GM19372 (cell line): ENCODE measurements around the gene CCL4.
A peak's percentile ranks its signal among the peaks of the same experiment; 100 is the strongest.
"Not testable (repeated sequence)": the region's sequence is repeated elsewhere in the genome, so short reads cannot be mapped to it uniquely, and the experiment has no call there.

Experiments
- ATAC-seq: cut with Tn5 transposase; IDR thresholded peaks from one replicate; pipeline ENCODE4 v1.9.1; 2021; ENCODE audit warnings: mild to moderate bottlenecking, low read depth, moderate library complexity; ENCODE audit not compliant: unreplicated experiment

Gene CCL4

DNA sequence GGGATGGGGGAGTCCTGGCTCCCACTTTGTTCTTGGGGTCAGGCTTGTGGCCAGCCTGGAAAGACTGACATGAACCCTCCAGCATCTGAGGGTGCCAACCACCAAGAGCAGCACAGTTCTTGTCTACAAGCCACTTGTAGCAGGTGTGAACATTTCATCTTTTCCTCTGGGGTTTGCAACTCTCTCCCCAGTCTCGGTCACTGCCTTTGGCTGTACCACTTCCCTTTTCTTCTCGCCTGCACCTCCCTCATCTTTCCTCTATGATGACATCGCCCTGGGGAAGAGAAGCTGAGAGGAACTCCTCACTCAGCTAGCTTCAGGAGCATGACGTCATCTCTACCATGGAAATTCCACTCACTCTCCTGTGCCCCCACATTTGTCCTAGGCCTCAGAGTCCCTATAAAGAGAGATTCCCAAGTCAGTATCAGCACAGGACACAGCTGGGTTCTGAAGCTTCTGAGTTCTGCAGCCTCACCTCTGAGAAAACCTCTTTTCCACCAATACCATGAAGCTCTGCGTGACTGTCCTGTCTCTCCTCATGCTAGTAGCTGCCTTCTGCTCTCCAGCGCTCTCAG is at the start of gene CCL4:
Gene CCL4, plus strand, starts transcription at position 427 of the 575 bp plus-strand sequence. Its CDS starts 79 bp downstream, at position 506.
- peak; percentile 68 for ATAC-seq

DNA sequence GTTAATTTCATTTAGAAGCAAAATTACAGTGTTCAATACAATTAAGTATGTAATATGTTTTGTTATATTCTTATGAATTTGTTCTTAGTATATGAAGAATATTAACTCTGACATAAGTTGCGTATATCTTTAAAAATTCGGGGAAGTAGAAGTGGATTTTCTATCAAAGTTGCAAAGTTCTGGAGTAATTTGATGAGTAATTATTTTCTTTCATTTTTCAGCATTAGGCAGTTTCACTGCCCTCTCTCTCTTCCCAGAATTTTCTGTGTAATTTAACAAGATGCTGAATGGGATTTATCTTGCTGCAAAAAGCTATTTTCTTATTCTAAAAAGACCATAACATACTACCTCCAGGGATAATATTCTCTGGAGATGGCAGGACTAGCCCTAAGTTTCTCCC is 48.5 kb upstream of the CCL4 start:
- ATAC-seq = no peak

GRCh38 chr17:36055921-36056520 is 47.6 kb upstream of the CCL4 start:
- no peak for ATAC-seq

DNA sequence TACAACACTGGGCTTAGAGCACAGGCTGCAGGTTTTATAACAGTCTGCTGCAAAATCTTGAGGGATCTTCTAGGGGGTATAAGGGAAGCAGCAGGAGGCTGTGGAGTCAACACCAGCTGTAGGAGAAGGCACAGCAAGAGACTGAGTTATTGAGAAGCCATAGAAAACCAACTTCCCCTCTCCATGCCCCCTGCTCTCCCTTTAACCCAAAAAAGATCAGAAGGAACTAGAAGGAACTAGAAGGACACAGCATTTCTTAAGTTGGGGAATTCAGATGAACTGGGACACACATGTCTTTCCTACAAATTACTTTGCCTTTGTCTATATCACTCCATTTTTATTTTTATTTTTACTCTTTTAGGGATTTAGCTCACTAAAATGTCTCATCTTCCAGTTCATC is 45.7 kb upstream of the CCL4 start:
- ATAC-seq = no peak

GRCh38 chr17:36059406-36059805 is 44.2 kb upstream of the CCL4 start:
- no peak for ATAC-seq

- ATAC-seq = no peak
Observed at GRCh38 chr17:36060816-36061215, 42.8 kb upstream of the CCL4 start.

DNA sequence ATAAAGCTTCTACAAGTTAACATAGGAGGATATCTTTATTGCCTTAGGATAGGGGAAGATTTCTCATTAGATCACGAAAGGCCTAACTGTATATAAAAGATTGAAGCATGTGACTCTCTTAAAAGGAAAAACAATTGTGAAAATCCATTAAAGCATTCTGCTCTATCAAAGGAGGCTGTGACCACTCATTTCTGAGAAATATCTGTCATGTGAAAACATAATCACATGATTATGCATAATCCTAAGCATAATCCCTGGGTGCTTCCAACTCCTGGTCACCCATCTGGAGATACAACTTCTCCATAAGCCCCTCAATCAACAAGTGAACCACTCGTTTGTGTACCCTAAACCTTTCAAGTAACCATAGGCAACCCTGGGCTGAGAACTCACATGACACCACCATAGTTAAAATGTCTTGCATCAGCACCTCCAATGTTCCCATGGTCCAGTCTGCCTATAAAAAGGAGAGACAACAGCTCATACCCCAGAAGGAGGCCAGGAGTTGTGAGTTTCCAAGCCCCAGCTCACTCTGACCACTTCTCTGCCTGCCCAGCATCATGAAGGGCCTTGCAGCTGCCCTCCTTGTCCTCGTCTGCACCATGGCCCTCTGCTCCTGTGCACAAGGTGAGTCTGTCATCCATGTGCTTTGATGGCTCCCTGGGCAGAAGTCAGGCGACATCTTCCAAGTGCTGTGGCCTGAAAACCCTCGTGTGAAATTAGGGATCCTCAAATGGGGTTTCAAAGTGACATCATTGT is 39.7 kb upstream of the CCL4 start, which contains the start of gene CCL18:
Gene CCL18, plus strand, starts transcription at position 487 of the 756 bp plus-strand sequence. Its CDS starts 71 bp downstream, at position 558.
- no peak for ATAC-seq

- no peak for ATAC-seq
Observed at GRCh38 chr17:36066365-36066985, 37.2 kb upstream of the CCL4 start.

DNA sequence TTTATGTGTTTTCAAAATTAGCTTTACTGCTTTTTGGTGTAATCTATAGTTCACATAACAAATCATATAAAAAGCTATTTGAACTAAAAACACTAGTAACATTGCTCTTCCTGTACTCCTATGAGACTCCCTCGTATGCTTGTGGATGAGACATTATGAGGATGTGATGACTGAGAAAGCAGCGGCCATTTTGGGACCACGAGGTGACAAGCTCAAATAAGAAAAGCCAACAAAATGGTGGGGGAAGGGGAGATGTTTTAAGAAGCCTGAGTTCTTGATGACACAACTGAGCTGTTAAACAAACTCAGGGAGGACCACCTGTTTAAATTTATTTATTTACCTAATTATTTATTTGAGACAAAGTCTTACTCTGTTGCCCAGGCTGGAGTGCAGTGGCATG is 35.1 kb upstream of the CCL4 start:
- ATAC-seq = no peak

GRCh38 chr17:36069136-36069535 is 34.5 kb upstream of the CCL4 start:
- ATAC-seq = no peak

DNA sequence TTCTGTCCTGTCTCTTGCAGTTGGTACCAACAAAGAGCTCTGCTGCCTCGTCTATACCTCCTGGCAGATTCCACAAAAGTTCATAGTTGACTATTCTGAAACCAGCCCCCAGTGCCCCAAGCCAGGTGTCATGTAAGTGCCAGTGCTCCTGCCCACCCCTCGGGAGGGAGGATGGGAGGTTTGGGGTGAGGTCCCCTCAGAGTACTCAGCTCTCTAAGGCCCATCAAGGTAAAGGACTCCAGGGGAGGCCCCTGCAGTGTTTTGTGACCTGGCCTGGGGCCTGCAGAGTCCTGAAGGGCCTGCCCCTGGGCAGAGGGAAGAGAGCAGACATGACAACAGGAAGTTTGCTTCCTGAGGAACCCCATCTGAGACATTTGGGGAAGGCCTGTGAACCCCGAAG is 33.2 kb upstream of the CCL4 start:
- ATAC-seq = no peak

DNA sequence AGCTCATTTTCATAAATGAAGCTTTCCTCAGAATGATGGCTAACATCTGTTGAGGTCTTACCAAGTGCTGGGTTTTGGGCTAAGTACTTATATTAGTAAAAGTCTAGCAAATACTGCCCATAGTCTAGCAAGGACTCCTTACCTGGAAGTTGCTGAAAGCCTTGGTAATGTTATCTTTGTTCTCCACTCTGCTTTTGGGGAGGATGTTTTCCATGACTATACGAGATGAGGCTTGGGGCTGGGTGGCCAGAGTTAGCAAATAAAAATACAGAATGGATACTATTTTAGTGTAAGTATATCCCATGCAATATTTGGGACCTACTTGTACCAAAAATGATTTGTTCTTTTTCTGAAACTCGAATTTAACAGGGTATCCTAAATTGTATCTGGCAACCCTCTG is 31.9 kb upstream of the CCL4 start:
- ATAC-seq = no peak

DNA sequence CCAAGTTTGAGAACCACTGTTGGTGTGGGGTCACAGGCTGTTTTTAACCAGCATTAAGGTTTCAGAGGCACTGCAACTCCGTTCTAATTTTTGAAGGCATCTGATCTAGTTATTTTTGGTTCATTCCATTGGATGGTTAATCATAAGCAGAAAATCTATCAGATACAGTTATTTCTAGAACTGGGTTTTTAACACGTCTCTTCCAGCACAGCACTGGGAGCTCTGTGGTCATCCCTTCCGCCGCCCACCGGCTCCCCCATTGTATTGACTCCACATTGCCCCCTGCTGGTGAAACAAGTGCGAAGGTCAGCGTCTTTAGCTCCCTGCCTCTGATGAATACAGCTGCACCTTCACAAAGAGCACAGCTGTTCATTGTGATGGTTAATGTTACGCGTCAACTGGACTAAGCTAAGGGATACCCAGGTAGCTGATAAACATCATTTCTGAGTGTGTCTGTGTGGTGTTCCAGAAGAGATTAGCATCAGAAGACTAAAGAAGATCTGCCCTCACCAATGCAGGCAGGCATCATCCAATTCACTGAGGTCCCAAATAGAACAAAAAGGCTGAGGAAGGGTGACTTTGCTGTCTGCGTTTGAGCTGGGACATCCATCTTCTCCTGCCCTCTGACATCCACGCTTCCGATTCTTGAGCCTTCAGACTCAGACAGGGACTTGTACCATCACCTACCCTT is 31.1 kb upstream of the CCL4 start:
- ATAC-seq = peak; percentile 75

GRCh38 chr17:36074365-36074764 is 29.3 kb upstream of the CCL4 start:
- ATAC-seq = no peak

DNA sequence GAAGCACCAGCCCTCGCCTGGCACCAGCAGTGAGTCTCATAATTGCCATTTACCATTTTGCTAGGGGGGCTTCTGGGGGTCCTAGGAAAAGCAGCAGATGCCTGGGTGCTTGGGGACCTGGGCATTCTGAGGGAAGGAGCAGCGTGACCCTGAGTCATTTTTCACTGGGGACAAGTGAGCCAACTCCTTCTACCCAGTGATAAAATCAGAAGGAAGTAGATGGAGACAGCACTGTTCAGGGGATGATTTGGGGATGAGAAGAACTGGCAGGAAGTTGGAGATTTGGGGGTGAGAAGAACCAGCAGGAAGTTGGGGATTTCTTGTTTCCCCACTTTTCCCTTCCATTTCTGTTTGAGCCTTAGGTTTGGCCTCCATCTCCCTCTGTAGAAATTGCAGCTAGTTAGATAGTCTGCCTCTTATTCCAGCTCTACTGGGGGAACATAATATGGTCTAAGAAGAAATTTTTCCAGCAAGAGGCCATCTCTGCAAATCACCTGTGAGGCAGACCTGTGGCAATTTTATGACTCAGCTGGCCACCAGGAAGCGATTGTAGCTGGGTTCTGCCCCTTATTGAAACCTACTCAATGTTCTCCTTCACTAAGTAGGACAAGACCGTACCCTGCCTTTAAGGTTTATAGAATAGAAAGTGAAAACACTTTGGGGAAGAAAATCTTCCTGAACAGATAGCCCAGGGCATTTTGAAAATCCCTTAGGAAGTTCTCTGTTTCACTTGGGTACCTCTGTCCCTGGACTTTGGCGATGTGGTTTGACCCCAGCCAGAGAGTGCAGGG is 21.8 kb upstream of the CCL4 start:
- not testable (repeated sequence) for ATAC-seq

DNA sequence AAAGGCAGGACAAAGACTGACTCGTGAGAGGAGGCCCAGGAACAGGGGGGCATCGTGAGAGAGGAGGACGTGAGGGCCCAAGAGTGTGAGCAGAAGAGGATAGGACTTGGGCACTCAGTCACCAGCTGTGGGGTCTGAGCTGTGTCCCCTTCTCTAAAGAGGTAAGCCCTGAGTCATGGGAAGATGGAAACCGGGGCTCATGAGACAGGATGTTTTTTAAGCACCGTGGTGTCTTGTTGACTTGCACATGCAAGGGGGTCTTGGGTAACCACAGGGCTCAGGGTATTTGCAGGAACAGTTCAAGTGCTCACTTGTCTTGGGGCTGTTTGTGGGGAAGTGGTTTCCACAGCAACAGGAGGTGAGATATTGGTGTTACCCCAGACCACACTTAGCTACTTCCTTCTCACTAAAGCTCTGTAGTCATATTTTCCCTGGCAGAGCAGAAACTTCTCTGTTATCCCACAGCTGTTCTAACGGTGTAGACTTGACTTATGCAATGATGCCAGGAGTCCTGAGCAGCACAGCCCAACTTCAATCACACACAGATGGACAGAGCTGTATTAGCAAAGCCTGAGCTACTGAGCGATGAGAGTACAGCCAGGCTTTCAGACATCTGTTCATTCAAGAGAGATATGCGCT is 21.0 kb upstream of the CCL4 start:
- ATAC-seq = peak; percentile 49

GRCh38 chr17:36083691-36084090 is 19.9 kb upstream of the CCL4 start:
- ATAC-seq = not testable (repeated sequence)

- ATAC-seq = no peak
Observed at GRCh38 chr17:36085765-36086164, 17.9 kb upstream of the CCL4 start.

DNA sequence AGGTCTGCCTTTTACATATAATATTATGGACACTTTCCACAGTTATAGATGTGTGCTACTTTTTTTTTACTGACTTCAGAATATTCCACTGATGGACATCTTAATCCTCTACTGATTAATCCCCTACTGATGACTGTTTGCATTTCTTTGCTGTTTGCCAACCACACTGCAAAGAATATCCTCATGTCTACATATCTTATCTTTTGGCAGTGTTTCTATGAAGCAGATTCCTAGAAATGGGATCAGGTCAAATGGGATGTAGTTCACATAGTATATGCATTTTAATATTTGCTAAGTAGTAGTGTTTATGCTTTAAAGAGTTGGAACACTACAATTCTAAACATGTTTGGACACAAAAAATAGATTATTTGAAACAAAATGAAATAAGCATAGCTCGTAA is 16.8 kb upstream of the CCL4 start:
- ATAC-seq = no peak
